OCI-M1 (cell line): Measurements from ENCODE around the gene TNFRSF21.
A peak's percentile ranks its signal among the peaks of the same experiment; 100 is the strongest.
"Not testable (repeated sequence)": the region's sequence is repeated elsewhere in the genome, so short reads cannot be mapped to it uniquely, and the experiment has no call there.

Experiments used
- DNase-seq: peaks from one replicate; lab custom pipeline; 2025; lab: John Stamatoyannopoulos, UW

Gene TNFRSF21, protein sequence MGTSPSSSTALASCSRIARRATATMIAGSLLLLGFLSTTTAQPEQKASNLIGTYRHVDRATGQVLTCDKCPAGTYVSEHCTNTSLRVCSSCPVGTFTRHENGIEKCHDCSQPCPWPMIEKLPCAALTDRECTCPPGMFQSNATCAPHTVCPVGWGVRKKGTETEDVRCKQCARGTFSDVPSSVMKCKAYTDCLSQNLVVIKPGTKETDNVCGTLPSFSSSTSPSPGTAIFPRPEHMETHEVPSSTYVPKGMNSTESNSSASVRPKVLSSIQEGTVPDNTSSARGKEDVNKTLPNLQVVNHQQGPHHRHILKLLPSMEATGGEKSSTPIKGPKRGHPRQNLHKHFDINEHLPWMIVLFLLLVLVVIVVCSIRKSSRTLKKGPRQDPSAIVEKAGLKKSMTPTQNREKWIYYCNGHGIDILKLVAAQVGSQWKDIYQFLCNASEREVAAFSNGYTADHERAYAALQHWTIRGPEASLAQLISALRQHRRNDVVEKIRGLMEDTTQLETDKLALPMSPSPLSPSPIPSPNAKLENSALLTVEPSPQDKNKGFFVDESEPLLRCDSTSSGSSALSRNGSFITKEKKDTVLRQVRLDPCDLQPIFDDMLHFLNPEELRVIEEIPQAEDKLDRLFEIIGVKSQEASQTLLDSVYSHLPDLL

DNA sequence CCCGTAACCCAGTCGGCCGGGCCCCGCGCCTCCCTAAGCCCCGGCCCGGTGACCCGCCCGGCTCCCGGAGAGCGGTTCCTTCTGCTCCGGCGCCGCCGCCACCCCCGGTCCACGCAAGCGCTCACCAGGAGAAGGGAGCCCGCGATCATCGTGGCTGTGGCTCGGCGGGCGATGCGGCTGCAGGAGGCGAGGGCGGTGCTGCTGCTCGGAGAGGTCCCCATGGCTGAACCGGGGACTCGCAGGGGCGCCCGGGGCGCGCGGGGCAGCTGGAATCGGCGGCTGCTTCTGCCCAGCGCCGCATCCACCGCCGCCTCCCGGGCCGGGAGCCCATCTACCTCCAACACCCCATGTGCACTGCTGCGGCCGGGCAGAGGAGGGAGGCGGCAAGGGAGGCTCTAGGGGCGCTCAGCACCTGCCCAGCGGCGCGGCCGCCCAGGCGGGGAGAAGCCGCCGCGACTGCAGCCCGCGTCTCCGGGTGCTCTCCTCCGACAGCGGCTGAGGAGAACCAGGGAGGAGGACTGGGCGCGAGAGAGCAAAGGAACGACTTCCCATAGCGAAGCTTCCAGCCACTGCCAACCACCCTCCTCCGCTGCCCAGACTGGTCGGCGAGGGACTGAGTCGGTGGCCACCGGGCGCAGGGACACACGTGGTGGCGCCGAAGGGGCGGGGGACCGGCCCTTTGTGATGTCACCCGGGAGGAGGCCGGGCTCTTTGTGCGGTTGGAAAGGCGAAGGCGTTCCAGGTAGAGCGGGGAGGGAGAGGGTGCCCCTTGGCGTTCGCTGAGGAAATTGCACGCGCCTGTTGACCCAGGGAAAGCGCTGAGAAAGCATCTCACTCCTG is at the start of gene TNFRSF21:
Gene TNFRSF21 (minus strand): TSS at position 615 of the 840 bp plus-strand sequence. CDS start 394 bp downstream, at position 221.
- DNase-seq = peak; percentile 97

DNA sequence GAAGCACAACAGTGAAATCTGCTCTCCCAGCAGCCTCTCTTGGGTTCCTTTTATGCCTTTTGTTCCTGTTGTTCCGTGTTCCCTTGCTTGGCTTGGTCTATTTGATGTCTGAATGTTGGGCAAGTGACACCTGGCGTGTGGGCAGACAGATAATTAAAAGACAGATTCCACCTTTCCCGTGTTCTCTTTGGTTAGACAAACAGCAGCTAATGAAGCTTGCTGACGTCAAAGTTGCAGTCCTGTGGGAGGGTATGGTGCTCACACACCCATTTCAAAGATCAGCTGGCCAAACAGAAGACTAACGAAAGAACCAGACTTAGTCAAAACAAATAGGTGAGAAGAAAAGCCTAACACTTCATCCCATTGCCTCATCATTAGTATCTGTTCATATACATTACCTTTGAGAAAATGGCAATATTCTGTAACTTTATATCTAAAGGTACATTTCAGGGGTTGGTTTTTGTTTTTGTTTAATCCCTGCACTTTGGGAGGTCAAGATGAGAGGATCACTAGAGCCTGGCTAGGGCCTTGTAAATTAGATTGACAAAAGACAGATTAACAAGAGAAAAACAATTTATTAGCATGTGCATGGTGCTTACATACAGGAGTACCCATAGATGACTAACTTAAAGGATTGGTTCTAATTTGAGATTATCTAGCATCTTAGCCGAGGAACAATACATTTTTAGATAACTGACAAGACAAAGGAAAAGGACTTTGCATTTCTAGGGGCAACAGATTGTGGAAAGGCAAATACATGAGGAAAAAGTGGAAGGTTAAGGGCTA is 48.9 kb upstream of the TNFRSF21 start:
- DNase-seq = no peak

DNA sequence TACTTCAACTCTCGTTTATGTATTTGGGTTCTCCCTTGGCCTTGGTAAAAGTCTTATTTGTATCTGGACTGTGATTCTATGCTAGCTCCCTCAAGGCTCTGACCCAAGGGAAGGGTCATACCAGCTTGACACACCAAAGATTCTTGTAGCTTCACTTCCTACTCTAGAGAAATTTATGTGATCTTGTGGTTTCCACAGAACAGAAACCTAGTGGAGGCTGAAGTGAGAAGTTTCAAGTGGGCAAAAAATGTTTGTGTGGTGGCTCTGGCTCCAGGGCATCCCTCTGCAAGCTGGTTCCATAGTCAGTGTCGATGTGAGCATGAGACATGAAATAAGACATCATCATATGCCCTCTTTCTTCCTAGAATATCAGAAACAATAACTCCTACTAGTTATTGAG is 48.1 kb upstream of the TNFRSF21 start:
- DNase-seq = peak; percentile 24

DNA sequence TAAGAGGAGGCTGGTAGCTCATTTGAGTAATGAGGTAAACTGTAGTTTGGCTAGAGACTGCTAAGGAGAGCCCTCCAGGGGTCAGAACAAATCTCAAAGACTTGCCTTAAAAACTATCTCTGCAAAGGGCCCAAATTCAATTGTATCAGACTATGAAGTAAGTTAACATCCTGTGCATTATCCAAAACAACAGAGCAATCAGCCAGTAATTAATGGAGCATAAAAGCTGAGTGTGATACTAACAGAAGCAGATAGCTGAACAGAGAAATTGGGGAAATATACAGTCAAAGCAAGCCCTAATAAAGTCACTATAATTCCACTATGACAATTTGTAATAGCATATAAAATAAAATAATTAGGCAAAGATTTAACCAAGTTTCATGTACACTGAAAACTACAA is 45.8 kb upstream of the TNFRSF21 start:
- DNase-seq = no peak

DNA sequence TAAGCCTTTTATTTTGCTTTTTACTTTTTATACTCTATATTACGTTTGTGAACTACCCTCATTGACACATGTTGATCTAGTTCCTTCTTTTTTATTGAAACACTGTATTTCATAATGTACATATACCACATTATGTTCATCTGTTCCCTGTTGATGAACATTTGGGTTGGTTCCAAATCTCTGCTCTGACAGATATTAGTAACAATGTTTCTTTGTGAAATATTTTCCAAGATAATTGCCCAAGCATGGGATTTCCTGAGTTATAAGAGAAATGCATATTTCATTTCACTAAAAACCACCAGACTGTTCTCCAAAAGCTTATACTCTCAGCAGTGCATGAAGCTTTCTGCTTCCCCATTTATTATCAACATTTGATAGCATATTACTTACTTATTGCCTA is 44.2 kb upstream of the TNFRSF21 start:
- DNase-seq = peak; percentile 66

DNA sequence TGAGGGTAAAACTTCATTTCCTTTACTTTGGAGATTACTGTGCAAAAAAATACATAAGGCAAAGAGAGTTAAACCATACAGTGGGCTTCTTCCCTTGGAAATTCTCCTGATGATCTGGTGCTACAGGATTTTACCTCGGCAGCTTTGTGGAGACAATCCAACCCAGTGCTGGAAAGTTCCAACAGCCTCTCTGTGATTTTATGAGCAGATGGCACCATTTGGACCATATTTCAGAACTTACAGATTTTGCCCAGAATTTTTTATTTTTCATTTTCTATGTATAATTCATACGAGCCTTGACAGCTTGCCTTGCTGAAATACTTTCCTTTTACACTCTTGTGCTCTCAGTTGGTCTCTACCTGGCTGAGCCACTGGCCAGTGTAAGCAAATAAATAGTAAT is 43.3 kb upstream of the TNFRSF21 start:
- DNase-seq = no peak

DNA sequence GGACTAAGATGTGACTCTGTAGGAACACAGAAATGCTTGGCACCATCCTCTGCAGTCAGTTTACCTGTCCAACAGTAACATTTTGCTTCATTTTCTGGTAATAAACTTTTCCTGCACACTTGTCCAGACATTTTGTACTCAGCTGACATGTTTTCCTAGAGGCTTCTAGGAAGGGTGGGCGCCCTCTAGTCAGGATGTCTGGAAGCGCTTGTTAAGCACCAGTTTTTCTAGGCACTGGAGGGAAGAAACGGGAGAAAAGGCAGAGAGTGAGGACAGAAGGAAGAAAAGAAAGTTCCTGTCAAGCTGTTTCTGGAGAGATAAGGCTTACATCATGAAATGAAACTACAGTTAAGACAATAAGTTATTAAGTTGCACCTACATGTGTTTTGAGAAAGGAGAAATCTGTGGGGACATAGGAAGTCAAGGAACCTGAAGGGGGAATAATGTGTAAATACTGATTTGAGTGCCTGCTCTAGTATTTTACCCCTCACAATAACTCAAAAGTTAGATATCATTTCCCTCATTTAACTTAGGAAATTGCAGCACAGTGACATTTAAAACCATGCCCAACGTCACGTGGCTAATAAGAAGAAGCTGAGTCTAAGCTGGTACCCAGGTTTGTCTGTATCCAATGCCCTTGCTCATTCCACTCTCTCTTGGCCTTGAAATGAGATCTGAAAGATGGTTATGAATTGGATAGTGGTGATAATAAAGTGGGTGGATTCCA is 42.7 kb upstream of the TNFRSF21 start:
- peak; percentile 87 for DNase-seq

DNA sequence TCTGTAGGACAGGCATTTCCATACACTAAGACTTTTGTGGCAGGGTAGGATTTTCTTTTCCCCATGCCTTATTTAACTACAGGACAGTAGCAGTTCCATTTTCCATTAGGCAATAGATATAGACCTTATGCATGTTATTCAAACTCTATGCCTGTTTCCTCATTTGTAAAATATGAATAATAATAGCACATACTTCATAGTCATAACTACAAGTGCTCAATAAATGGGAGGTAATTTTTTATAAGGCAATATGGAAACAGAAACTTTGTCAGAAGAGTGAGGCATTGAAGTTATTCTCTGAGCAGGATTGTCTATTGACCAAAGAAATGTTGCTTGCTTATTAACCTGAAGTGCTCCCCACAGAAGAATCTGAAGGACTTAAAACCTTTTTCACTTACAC is 41.9 kb upstream of the TNFRSF21 start:
- DNase-seq = no peak

DNA sequence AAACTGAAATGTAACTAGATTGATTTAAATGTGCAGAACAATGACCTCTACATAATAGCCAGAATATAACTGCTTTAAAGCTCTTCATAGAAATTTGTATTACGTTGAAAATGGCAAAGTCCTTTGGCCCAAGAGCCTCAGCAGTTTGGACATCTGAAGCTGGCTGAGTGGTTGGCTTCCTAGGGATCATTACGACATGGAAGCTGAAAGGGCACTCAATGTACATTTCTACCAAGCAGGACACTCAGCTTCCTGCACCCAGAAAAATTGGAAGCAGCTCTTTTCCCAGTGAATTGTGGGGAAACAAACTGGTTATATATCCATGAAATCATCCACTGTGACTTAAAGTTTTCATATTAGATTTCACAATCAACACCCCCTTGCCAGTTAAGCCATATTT is 40.2 kb upstream of the TNFRSF21 start:
- DNase-seq = no peak

DNA sequence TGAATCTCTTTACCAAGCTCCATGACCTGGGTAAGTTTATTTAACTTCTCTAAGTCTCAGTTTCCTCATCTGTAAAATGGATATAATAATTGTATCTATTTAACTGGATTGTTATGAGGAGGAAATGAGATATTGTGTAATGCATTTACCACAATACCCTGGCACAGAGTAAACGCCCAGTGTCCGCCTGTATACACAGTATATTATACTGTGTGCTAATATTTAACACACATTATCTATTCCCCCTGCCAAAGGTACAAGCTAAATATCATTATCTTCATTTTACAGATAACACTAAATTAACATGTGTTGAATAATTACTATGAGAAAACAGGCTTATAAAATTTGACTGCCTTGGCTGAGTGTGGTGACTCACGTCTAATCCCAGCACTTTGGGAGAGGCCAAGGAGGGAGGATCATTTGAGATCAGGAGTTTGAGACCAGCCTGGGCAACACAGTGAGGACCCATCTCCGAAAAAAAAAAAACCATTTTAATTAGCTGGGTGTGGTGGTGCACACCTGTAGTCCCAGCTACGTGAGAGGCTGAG is 38.7 kb upstream of the TNFRSF21 start:
- no peak for DNase-seq

DNA sequence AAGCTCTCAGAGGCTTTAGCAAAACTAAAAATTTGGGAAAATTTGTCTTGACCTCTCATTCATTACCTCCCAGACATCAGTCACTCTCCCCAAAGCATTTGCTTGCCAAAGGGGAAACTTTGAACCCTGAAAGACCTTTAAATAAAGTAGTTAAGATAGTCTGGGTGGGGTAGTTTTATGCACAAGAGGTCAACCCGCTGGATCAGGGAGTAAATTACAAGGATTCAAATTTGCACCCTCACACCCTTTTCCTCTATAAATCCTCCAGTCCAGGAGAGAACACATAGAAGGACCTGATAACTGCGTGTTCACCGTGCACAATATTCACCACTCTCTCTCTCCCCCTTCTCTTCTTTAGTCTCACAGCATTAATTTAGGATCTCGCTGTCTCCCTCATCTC is 36.1 kb upstream of the TNFRSF21 start:
- DNase-seq = no peak

DNA sequence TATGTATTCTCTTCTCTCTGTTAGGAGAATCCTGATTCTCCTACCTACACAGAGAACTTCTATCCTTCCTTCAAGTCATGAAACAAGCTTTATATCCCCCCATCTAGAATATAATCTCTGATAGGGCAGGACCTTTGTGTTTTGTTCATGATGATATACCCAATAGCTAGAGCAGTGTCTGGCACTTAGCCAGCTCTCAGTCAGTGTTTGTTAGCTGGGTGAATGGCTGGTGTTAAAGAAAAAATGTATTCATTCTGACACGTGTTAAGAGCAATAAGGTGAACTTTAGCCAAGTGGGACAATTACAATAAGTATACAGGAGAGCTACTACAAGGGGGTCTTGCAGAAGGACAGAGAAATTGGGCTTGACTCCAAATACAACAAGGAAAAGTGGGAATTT is 34.3 kb upstream of the TNFRSF21 start:
- peak; percentile 51 for DNase-seq

DNA sequence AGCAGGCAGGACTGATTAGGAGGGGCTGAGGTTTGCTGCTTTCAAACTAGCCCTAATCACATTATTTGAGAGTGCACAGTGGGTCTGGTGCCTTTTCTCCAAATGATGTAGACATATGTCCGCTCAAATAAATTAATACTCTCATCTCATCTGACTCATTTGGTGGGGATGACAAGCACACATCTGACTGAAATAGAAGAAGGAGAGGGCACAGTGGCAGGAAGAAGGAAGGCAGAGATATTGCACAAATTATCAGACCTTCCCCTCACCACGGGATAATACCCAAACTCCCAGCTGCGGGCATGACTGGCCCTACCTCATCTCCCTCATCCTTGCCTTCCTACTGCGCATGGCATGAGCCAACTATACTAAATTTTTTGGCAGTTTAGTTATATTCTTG is 33.9 kb upstream of the TNFRSF21 start:
- DNase-seq = peak; percentile 40

DNA sequence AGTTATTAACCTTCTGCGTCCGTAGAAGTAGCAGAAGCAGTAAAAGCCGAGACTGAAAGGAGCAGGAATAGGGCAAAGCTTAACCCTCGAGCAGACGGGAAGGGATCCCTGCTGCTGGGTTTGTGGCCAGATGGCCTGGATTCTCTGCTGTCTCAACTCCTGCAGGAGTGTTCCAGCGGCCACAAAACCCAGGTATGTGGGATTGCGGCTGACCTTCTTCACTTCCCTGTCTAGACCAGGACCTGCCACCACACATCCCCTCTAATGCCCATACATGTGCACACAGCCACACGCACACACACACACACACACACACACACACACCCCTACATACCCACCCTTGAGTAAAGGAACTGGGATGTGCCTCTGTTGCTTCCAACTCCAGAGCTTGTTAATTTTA is 33.1 kb upstream of the TNFRSF21 start:
- DNase-seq = no peak

DNA sequence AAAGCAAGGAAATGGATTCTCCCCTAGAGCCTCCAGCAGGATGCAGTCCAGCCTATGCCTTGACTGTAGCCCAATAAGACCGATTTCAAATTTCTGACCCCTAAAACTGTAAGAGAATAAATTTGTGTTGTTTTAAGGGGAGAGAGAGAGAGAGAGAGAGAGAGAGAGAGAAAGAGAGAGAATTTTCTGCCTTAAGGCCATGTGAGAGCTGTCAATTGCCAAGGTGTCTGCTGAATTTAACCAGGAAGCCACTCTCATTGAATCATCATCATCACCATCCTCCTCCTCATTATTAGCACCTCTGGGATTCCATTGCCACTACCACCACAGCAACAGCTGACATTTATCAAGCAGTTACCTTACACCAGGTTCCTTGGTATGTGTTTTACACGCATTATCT is 27.8 kb upstream of the TNFRSF21 start:
- no peak for DNase-seq

DNA sequence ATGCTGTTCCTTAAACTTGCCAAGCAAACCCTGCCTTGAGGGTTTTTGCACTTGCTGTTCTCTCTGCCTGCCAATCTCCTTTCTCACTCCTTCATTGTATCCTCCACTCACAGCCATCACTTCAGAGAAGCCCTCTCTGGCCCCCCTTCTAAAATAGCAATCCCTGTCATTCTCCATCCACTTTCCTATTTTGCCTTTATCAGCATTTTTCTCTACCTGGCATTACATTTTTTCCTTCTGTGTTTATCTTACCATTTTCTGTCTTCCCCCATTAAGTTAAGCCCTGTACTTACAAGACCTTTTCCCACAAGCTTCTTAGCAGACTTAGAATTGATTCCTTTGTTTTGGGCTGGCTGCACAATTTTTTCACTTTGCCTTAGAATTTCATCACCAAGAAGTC is 26.6 kb upstream of the TNFRSF21 start:
- no peak for DNase-seq

DNA sequence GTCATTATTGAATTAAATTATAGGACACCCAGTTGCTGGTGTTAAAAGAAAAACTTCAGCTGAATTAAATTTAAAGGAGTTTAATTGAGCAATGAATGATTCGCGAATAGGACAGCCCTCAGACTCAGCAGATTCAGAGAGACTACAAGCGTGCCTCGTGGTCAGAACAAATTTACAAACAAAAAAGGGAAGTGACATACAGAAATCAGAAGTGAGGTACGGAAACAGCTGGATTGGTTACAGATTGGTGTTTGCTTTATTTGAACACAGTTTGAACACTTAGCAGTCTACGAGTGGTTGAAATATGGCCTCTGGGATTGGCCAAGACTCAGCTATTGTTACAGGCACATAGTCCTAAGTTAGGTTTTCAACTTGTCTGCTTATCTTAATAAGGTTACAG is 25.8 kb upstream of the TNFRSF21 start:
- DNase-seq = peak; percentile 86

DNA sequence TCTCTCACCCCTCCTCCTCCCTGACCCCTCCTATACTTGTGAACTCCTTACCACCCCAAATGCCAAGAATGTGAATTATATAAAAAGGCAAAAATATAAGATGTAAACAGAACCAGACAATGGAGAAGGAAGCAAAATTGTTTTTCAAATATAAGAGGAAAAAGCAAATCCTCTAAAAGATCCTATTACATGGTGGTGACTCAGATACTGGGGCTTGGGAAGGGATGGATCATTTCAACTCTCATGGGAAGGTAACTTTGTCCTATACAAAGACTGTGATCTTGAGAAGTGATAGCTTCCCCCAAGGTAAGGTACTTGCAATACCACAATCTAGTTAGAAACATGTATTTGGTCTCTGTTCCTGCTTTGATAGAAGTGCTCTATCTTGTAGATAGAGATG is 24.6 kb upstream of the TNFRSF21 start:
- DNase-seq = no peak

DNA sequence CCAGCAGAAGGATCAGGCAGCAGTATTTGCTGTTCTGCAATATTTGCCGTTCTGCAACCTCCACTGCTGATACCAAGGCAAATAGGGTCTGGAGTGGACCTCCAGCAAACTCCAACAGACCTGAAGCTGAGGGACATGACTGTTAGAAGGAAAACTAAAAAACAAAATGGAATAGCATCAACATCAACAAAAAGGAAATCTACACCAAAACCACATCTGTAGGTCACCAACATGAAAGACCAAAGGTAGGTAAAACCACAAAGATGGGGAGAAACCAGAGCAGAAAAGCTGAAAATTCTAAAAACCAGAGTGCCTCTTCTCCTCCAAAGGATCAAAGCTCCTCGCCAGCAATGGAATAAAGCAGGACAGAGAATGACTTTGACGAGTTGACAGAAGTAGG is 18.9 kb upstream of the TNFRSF21 start:
- DNase-seq = not testable (repeated sequence)

DNA sequence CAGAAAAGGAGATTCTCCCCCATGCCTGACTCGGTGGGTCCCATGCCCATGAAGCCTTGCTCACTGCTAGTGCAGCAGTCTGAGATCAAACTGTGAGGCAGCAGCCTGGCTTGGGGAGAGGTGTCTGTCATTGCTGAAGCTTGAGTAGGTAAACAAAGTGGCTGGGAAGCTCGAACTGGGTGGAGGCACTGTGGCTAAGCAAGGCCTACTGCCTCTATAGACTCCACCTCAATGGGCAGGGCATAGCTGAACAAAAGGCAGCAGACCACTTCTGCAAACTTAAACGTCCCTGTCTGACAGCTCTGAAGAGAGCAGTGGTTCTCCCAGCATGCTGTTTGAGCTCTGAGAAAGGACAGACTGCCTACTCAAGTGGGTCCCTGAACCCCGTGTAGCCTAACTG is 18.4 kb upstream of the TNFRSF21 start:
- DNase-seq = peak; percentile 20

DNA sequence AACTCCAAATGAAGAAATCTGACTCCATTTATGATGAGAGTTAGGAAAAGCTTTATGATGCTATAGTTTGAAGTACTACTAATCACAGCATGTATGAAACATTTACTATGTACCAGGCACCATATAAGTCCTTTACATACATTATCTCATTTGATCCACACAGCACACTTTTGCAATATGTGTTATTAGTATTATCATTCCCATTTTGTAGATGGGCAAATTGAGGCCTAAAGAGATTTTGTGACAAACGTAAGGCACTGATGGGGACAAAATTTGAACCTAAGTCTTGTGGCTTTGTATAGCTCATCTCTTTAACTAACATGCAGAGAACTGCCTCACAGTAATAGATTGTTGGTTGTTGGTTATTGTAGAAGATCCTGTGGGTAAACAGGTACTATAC is 14.2 kb upstream of the TNFRSF21 start:
- DNase-seq = no peak
